HCT116 (cell line): Measurements from ENCODE around the gene TDRD12. TPM values are rescaled to one million over a fixed set of nuclear protein-coding genes. Genes with fewer than 3 reads are reported as not detected.

Experiments
- ATAC-seq: fragments of 200-7000 bp; cut with Tn5 transposase; 2 replicates; pipeline ENCODE4 v1.9.1; 2020; ENCODE audit warnings: mild to moderate bottlenecking, moderate library complexity
- BruUV-seq: library from RNA; stranded (reverse); fragments of 400-500 nt; replicated peaks from 2 replicates; lab custom pipeline; 2021; lab: Mats Ljungman, UMichigan
- CTCF ChIA-PET: fragments of 300-600 bp; sonication (Branson Sonifier 250); formaldehyde crosslinking; loops from one replicate; lab custom pipeline; 2021; ENCODE audit warnings: antibody characterized with exemption; lab: Charles Lee
- POLR2A ChIA-PET: fragments of 300-600, 350-600 bp; sonication (Branson Sonifier 250); formaldehyde crosslinking; loops from one replicate; lab custom pipeline; 2021; ENCODE audit warnings: antibody characterized with exemption; lab: Charles Lee
- RAD21 ChIA-PET, 2 experiments: fragments of 300-600 bp; sonication (Branson Sonifier 250); formaldehyde crosslinking; loops; one replicate each; lab custom pipeline; 2023; ENCODE audit warnings: low total read pairs in 2 of 2; ENCODE audit not compliant: uncharacterized antibody in 2 of 2, unreplicated experiment in 2 of 2, low non-redundant PET in 1 of 2; lab: Charles Lee
- DNase-seq: peaks from one replicate; pipeline ENCODE4 v3.0.0-alpha.2; 2010; ENCODE audit warnings: low read depth, low spot score
- H2AFZ ChIP-seq: fragments of 200-600 bp; shearing (Covaris generic), sonication (generic); 2 replicates; pipeline ENCODE4 v1.6.1; 2017; ENCODE audit warnings: low read depth, mixed run types, mixed read lengths, antibody characterized with exemption, low read length; ENCODE audit not compliant: poor library complexity, severe bottlenecking
- H3K27ac ChIP-seq: 2 replicates; pipeline ENCODE4 v1.5.1; 2012; ENCODE audit warnings: low read depth, low read length
- H3K27me3 ChIP-seq: fragments of 200-600 bp; sonication (generic); 2 replicates; pipeline ENCODE4 v1.6.1; 2016; ENCODE audit warnings: mixed run types, low read length, mixed read lengths; ENCODE audit not compliant: insufficient read depth
- H3K36me3 ChIP-seq, 2 experiments: fragments of 200-500 bp in 1 of 2; fragments of 200-600 bp in 1 of 2; sonication (Bioruptor generic) in 1 of 2; sonication (generic) in 1 of 2; 2 replicates each; pipeline versions ENCODE4 v1.5.1 to v1.6.1; 2014 to 2016; ENCODE audit warnings: low read length in 2 of 2, inconsistent platforms in 1 of 2, mixed read lengths in 1 of 2, mixed run types in 1 of 2; ENCODE audit not compliant: insufficient read depth in 2 of 2, control insufficient read depth in 1 of 2
- H3K4me1 ChIP-seq, 2 experiments: fragments of 200-600 bp in 1 of 2; sonication (generic) in 1 of 2; 2 replicates each; pipeline versions ENCODE4 v1.5.1 to v1.6.1; 2012 to 2017; ENCODE audit warnings: low read length in 2 of 2, inconsistent platforms in 1 of 2, mild to moderate bottlenecking in 1 of 2, mixed read lengths in 1 of 2, mixed run types in 1 of 2, moderate library complexity in 1 of 2; ENCODE audit not compliant: insufficient read depth in 2 of 2, control insufficient read depth in 1 of 2
- H3K4me2 ChIP-seq: fragments of 200-600 bp; sonication (generic); 2 replicates; pipeline ENCODE4 v1.6.1; 2017; ENCODE audit warnings: mixed run types, low read length, mixed read lengths
- H3K4me3 ChIP-seq, 2 experiments: fragments of 200-600 bp in 1 of 2; sonication (generic) in 1 of 2; replicated peaks in 1 of 2; 2 replicates each; pipeline ENCODE4 v1.5.1; 2011 to 2016; ENCODE audit warnings: low read length in 2 of 2, control low read depth in 1 of 2, low read depth in 1 of 2, mild to moderate bottlenecking in 1 of 2, mixed read lengths in 1 of 2, mixed run types in 1 of 2
- H3K79me2 ChIP-seq: fragments of 200-600 bp; sonication (generic); 2 replicates; pipeline ENCODE4 v1.6.1; 2017; ENCODE audit warnings: mild to moderate bottlenecking, mixed run types, low read length, moderate library complexity, mixed read lengths; ENCODE audit not compliant: insufficient read depth
- H3K9ac ChIP-seq: fragments of 200-600 bp; sonication (generic); 2 replicates; pipeline ENCODE4 v1.6.1; 2016; ENCODE audit warnings: low read length, mixed read lengths
- H3K9me2 ChIP-seq: fragments of 200-600 bp; sonication (generic), shearing (Covaris generic); 2 replicates; pipeline ENCODE4 v1.6.1; 2017; ENCODE audit warnings: mixed run types, mild to moderate bottlenecking, moderate library complexity; ENCODE audit not compliant: insufficient read depth
- H3K9me3 ChIP-seq, 2 experiments: fragments of 200-500 bp in 1 of 2; fragments of 200-600 bp in 1 of 2; sonication (Bioruptor generic) in 1 of 2; sonication (generic) in 1 of 2; 2 replicates each; pipeline ENCODE4 v1.6.1; 2014 to 2017; ENCODE audit warnings: low read length in 2 of 2, mixed read lengths in 2 of 2, inconsistent platforms in 1 of 2, low read depth in 1 of 2, mild to moderate bottlenecking in 1 of 2, mixed run types in 1 of 2, moderate library complexity in 1 of 2; ENCODE audit not compliant: control insufficient read depth in 1 of 2, insufficient read depth in 1 of 2
- H4K20me1 ChIP-seq: fragments of 200-600 bp; sonication (generic), shearing (Covaris generic); 2 replicates; pipeline ENCODE4 v1.6.1; 2017; ENCODE audit warnings: mixed run types, mild to moderate bottlenecking, moderate library complexity; ENCODE audit not compliant: insufficient read depth
- CBX3 ChIP-seq: IDR thresholded peaks from 2 replicates; pipeline ENCODE4 v1.6.1; 2012; ENCODE audit warnings: low read depth
- ELF1 ChIP-seq: IDR thresholded peaks from 2 replicates; pipeline ENCODE4 v1.6.1; 2012; ENCODE audit warnings: low read depth, borderline replicate concordance
- FOSL1 ChIP-seq: IDR thresholded peaks from 2 replicates; pipeline ENCODE4 v1.6.1; 2012; ENCODE audit warnings: low read depth
- JUND ChIP-seq: IDR thresholded peaks from 2 replicates; pipeline ENCODE4 v1.6.1; 2012
- SIN3A ChIP-seq: IDR thresholded peaks from 2 replicates; pipeline ENCODE4 v1.6.1; 2012; ENCODE audit warnings: low read depth
- SP1 ChIP-seq: IDR thresholded peaks from 2 replicates; pipeline ENCODE4 v1.6.1; 2012; ENCODE audit warnings: low read depth
- TCF7L2 ChIP-seq: IDR thresholded peaks from 2 replicates; pipeline ENCODE4 v1.7.0; 2011; ENCODE audit warnings: borderline replicate concordance, inconsistent platforms; ENCODE audit not compliant: insufficient read depth, insufficient read length; ENCODE audit errors: extremely low read depth
- YY1 ChIP-seq: IDR thresholded peaks from 2 replicates; pipeline ENCODE4 v1.6.1; 2011; ENCODE audit warnings: low read length, low read depth, moderate library complexity, mild to moderate bottlenecking; ENCODE audit not compliant: insufficient replicate concordance; ENCODE audit errors: extremely low read depth
- ZFX ChIP-seq: fragments of 450-650 bp; IDR thresholded peaks from 2 replicates; pipeline ENCODE4 v1.6.1; 2017
- ZNF274 ChIP-seq: fragments of 200-500 bp; sonication (Bioruptor generic); IDR thresholded peaks from 2 replicates; pipeline ENCODE4 v1.6.1; 2014; ENCODE audit warnings: mild to moderate bottlenecking, low read depth, low read length, inconsistent platforms
- intact Hi-C: fragments of 100-400 bp; cut with micrococcal nuclease; formaldehyde crosslinking; loops from 2 replicates; pipeline ENCODE4 v1.10.0; 2022
- total RNA-seq: library from RNA; stranded (reverse); gene quantifications from one replicate; pipeline ENCODE4 v1.2.1, GENCODE V29; 2021; ENCODE audit not compliant: unreplicated experiment
- TF ChIP-seq, protein P1 (sequence below): IDR thresholded peaks from 2 replicates; pipeline ENCODE4 v1.6.1; 2012; ENCODE audit warnings: low read depth
- TF ChIP-seq, protein P2 (sequence below), 3 experiments: fragments of 200-600 bp in 1 of 3; sonication (generic) in 1 of 3; IDR thresholded peaks in 2 of 3; conservative IDR thresholded peaks in 1 of 3; 2 replicates each; pipeline ENCODE4 v1.5.1; 2012 to 2017; ENCODE audit warnings: low read depth in 2 of 3, low read length in 2 of 3, antibody characterized with exemption in 1 of 3, borderline replicate concordance in 1 of 3, control low read depth in 1 of 3, mild to moderate bottlenecking in 1 of 3, mixed read lengths in 1 of 3, mixed run types in 1 of 3, moderate library complexity in 1 of 3; ENCODE audit not compliant: insufficient read depth in 1 of 3

The TDRD12 gene
- total RNA-seq, 1 experiment from 2014 or later, result 0.30 TPM

DNA sequence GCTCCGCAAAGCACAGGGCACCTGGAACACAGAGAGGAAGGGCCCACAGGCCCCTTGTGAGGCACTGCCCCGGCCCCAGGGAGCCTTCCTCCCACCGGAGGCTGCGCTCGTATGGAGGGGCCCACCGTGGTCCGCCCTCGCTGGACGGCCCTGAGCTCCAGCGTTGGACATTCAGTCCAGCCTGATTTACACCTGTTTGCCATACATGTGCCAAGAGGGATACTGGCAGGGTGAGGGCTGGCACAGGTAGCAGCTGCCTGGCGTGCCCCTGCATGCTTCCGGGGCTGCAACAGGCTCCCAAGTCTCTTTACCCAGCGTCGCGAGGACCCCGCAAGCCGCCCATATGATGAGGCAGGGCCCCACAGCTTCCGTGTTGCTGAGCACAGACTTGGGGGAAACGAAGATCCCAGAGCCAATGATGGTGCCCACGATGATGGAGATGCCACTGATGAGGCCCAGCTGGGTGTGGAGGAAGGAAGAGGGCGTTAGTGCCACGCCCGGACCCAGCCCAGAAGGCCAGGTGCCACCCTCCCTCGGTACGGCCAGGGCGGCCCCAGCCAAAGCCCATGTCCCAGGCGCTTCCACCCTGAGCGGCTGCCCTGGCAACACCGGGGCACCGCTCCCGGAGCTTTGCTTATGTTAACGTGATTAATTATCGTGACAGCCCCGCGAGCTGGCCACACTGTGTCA lies 144.9 kb downstream of the TDRD12 start:
- POLR2A ChIA-PET, result no interaction called here
- H3K4me1 ChIP-seq, result no peaks in the 10 kb centered on the region
- TF ChIP-seq SP1 (no peak), YY1 (no peak), ZNF274 (no peak), ELF1 (no peak), ZFX (no peak), CBX3 (no peak), FOSL1 (no peak), TCF7L2 (no peak), SIN3A (no peak), JUND (no peak)
- TF ChIP-seq, protein P1, sequence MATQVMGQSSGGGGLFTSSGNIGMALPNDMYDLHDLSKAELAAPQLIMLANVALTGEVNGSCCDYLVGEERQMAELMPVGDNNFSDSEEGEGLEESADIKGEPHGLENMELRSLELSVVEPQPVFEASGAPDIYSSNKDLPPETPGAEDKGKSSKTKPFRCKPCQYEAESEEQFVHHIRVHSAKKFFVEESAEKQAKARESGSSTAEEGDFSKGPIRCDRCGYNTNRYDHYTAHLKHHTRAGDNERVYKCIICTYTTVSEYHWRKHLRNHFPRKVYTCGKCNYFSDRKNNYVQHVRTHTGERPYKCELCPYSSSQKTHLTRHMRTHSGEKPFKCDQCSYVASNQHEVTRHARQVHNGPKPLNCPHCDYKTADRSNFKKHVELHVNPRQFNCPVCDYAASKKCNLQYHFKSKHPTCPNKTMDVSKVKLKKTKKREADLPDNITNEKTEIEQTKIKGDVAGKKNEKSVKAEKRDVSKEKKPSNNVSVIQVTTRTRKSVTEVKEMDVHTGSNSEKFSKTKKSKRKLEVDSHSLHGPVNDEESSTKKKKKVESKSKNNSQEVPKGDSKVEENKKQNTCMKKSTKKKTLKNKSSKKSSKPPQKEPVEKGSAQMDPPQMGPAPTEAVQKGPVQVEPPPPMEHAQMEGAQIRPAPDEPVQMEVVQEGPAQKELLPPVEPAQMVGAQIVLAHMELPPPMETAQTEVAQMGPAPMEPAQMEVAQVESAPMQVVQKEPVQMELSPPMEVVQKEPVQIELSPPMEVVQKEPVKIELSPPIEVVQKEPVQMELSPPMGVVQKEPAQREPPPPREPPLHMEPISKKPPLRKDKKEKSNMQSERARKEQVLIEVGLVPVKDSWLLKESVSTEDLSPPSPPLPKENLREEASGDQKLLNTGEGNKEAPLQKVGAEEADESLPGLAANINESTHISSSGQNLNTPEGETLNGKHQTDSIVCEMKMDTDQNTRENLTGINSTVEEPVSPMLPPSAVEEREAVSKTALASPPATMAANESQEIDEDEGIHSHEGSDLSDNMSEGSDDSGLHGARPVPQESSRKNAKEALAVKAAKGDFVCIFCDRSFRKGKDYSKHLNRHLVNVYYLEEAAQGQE, result no peak
- TF ChIP-seq, protein P2, sequence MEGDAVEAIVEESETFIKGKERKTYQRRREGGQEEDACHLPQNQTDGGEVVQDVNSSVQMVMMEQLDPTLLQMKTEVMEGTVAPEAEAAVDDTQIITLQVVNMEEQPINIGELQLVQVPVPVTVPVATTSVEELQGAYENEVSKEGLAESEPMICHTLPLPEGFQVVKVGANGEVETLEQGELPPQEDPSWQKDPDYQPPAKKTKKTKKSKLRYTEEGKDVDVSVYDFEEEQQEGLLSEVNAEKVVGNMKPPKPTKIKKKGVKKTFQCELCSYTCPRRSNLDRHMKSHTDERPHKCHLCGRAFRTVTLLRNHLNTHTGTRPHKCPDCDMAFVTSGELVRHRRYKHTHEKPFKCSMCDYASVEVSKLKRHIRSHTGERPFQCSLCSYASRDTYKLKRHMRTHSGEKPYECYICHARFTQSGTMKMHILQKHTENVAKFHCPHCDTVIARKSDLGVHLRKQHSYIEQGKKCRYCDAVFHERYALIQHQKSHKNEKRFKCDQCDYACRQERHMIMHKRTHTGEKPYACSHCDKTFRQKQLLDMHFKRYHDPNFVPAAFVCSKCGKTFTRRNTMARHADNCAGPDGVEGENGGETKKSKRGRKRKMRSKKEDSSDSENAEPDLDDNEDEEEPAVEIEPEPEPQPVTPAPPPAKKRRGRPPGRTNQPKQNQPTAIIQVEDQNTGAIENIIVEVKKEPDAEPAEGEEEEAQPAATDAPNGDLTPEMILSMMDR (IDR thresholded peaks at IDR 0.05 in 2 of 3, conservative IDR thresholded peaks at IDR 0.05 in 1 of 3; ENCODE audit: borderline replicate concordance in 1 of 3, insufficient read depth in 1 of 3, low read depth in 2 of 3, low read length in 2 of 3), result no peak

More for the DNA sequence above, 144.9 kb downstream of the TDRD12 start:
- DNase-seq, result no peak
- Histone ChIP-seq H3K27me3 (no peaks in the 10 kb centered on the region), H3K4me3 (no peak overlapping the region), H3K9me3 (no peaks in the 10 kb centered on the region), H3K9me2 (no peaks in the 10 kb centered on the region), H4K20me1 (no peaks in the 10 kb centered on the region), H3K27ac (no peak overlapping the region), H3K79me2 (no peaks in the 10 kb centered on the region), H3K4me2 (no peak overlapping the region), H3K9ac (no peak overlapping the region), H3K36me3 (no peaks in the 10 kb centered on the region), H2AFZ (no peak overlapping the region)
- intact Hi-C loops, result no loop called here
- CTCF ChIA-PET, result no interaction called here
- no peak for ATAC-seq
- BruUV-seq, result no TSS peak
- RAD21 ChIA-PET, result no interaction called here
